Lower lobe of right lung (tissue), 2 donors: ENCODE measurements around the gene LEMD1. TPM values are rescaled to one million over a fixed set of nuclear protein-coding genes. Genes with fewer than 3 reads are reported as not detected.
A peak's percentile ranks its signal among the peaks of the same experiment; 100 is the strongest.
"Not testable (repeated sequence)": the region's sequence is repeated elsewhere in the genome, so short reads cannot be mapped to it uniquely, and the experiment has no call there.

ENCODE experiments used
- ATAC-seq, 2 donors: fragments of 200-7000 bp; cut with Tn5 transposase; one replicate each; pipeline ENCODE4 v1.9.1; 2020 to 2022; ENCODE audit warnings: mild to moderate bottlenecking in 2 of 2, moderate library complexity in 2 of 2
- DNase-seq: peaks from one replicate; pipeline ENCODE4 v3.0.0-alpha.2; 2020
- H3K27ac ChIP-seq: fragments of 200-600 bp; one replicate; pipeline ENCODE4 v1.8.0; 2022
- H3K27me3 ChIP-seq: fragments of 200-600 bp; one replicate; pipeline ENCODE4 v1.8.0; 2022; ENCODE audit warnings: low read depth
- H3K36me3 ChIP-seq: fragments of 200-600 bp; one replicate; pipeline ENCODE4 v1.8.0; 2022; ENCODE audit warnings: mild to moderate bottlenecking
- H3K4me1 ChIP-seq: fragments of 200-600 bp; one replicate; pipeline ENCODE4 v1.8.0; 2022
- H3K4me3 ChIP-seq: fragments of 200-600 bp; one replicate; pipeline ENCODE4 v1.8.0; 2022; ENCODE audit warnings: mild to moderate bottlenecking
- H3K9me3 ChIP-seq: fragments of 200-600 bp; one replicate; pipeline ENCODE4 v1.8.0; 2022
- intact Hi-C: fragments of 100-400 bp; cut with DNase I; formaldehyde crosslinking; loops from one replicate; pipeline ENCODE4 v1.11.0; 2022
- total RNA-seq: library from RNA; stranded (reverse); fragmentation: NEBNext Ultra II Directional; extraction: Animal tissue kit (Norgen Biotek cat#: 25700); gene quantifications from one replicate; pipeline ENCODE4 v1.2.1, GENCODE V29; 2021
- TF ChIP-seq, protein P1 (sequence below): fragments of 200-600 bp; IDR thresholded peaks from one replicate; pipeline ENCODE4 v1.8.0; 2022; ENCODE audit warnings: antibody characterized with exemption, mild to moderate bottlenecking
- donor health status: DM: no; HTN: yes; CAD: no; lungs with severe emphysema.

Gene LEMD1
- total RNA-seq, 1 donor from 2014 or later, result not detected

DNA sequence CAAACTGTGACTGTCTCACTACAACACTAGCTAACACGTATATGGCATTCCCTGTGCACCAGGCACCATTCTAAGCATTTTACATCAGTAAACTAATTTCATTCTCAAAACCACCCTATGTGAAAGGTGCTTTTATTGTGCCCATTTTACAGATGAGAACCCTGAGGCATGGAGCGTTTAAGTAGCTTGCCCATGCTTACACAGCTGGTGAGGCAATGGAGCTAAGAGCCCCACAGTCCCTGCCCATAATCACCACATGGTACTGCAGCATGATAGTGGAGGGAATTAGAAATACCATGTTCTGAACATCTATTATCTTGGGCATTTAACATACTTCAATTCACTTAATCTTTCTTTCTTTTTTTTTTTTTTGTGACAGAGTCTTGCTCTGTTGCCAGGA is 34.0 kb downstream of the LEMD1 start:
- H3K36me3 ChIP-seq, result no peaks in the 10 kb centered on the region
- H3K27me3 ChIP-seq, result peaks cover 13% of the 10 kb centered on the region
- ATAC-seq (no peak), DNase-seq (no peak)
- TF ChIP-seq, protein P1, sequence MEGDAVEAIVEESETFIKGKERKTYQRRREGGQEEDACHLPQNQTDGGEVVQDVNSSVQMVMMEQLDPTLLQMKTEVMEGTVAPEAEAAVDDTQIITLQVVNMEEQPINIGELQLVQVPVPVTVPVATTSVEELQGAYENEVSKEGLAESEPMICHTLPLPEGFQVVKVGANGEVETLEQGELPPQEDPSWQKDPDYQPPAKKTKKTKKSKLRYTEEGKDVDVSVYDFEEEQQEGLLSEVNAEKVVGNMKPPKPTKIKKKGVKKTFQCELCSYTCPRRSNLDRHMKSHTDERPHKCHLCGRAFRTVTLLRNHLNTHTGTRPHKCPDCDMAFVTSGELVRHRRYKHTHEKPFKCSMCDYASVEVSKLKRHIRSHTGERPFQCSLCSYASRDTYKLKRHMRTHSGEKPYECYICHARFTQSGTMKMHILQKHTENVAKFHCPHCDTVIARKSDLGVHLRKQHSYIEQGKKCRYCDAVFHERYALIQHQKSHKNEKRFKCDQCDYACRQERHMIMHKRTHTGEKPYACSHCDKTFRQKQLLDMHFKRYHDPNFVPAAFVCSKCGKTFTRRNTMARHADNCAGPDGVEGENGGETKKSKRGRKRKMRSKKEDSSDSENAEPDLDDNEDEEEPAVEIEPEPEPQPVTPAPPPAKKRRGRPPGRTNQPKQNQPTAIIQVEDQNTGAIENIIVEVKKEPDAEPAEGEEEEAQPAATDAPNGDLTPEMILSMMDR, result no peak
- H3K4me3 ChIP-seq, result no peak overlapping the region
- no peaks in the 10 kb centered on the region for H3K4me1 ChIP-seq
- no peak overlapping the region for H3K27ac ChIP-seq
- no peaks in the 10 kb centered on the region for H3K9me3 ChIP-seq
- intact Hi-C loops, result no loop called here

DNA sequence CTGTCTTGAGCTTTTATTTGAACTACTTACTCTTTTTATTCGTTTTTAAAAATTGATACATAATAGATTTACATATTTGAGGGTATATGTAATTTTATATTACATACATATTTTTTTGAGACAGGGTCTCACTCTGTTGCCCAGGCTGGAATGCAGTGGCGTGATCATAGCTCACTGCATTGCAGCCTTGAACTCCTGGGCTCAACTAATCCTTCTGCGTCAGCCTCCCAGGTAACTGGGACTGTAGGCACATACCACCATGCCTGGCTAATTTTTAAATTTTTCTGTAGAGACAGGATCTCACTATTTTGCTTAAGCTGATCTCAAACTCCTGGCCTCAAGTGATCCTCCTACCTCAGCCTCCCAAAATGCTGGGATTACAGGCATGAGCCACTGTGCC is 38.9 kb downstream of the LEMD1 start:
- H3K27ac ChIP-seq, H3K9me3 ChIP-seq, H3K36me3 ChIP-seq, H3K4me1 ChIP-seq, DNase-seq, H3K4me3 ChIP-seq, intact Hi-C loops: not testable (repeated sequence)
- peaks cover 10% of the 10 kb centered on the region for H3K27me3 ChIP-seq
- ATAC-seq, result peak in 1 of 2 donors; percentile 50

- intact Hi-C loops, result no loop called here
- peak; percentile 83 to 93 for ATAC-seq
These were observed 39.3 kb downstream of the LEMD1 start for GRCh38 chr1:205382561-205382960.

DNA sequence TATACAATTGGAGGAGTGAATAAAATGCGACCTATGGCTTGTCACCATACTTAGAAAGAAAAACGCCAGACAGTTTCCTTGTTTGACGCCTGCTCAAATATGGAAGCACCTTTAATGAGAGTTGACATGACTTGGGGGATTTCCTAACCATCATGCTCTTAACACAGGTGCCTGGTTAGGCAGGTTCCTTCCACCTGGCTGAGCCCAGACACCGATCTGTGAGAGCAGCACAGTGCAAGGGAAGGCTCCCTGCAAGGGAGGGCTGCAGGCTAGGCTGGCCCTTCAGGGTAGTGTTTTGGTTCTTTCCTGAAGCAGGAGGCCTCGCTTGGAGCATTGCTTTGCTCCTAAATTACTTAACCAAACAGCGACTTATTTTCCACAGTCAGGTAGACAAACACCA is 40.6 kb downstream of the LEMD1 start:
- Histone ChIP-seq H3K36me3 (no peaks in the 10 kb centered on the region), H3K9me3 (no peaks in the 10 kb centered on the region), H3K27me3 (peaks cover 5% of the 10 kb centered on the region), H3K27ac (no peak overlapping the region), H3K4me3 (no peak overlapping the region), H3K4me1 (no peaks in the 10 kb centered on the region)
- DNase-seq (no peak), ATAC-seq (peak; percentile 58 to 64)
- intact Hi-C loops, result no loop called here
- TF ChIP-seq, protein P1, result no peak

More at GRCh38 chr1:205382561-205382960, 39.3 kb downstream of the LEMD1 start:
- no peak overlapping the region for H3K4me3 ChIP-seq
- TF ChIP-seq, protein P1, result no peak
- no peaks in the 10 kb centered on the region for H3K4me1 ChIP-seq
- no peak for DNase-seq
- H3K27me3 ChIP-seq, result peaks cover 7% of the 10 kb centered on the region
- no peak overlapping the region for H3K27ac ChIP-seq
- no peaks in the 10 kb centered on the region for H3K36me3 ChIP-seq
- H3K9me3 ChIP-seq, result no peaks in the 10 kb centered on the region

DNA sequence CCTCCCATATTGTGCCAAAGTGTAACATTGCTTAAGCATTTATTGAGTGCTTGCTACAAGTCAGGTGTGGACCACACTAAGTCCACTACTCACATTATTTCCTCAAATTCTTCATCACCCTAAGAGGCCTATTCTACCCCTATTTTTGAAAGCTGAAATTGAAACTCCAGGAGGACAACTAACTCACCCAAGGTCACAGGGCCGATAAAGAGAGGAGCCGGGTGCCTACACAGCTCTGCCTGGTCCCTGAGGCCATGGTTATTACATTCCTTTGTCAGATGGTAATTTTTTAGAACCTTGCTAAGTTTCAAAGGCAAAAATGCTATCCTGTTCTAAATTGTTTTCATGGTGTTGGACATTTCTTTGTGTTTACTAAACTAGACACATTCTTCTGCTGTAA is 41.0 kb downstream of the LEMD1 start:
- Histone ChIP-seq H3K27ac (no peak overlapping the region), H3K4me1 (no peaks in the 10 kb centered on the region), H3K9me3 (no peaks in the 10 kb centered on the region), H3K27me3 (peaks cover 5% of the 10 kb centered on the region), H3K4me3 (no peak overlapping the region), H3K36me3 (no peaks in the 10 kb centered on the region)
- TF ChIP-seq, protein P1, result no peak
- DNase-seq (no peak), ATAC-seq (no peak)
- intact Hi-C loops, result no loop called here

GRCh38 chr1:205379056-205379455 is 42.8 kb downstream of the LEMD1 start:
- H3K27ac ChIP-seq, result no peak overlapping the region
- intact Hi-C loops, result no loop called here
- peaks cover 5% of the 10 kb centered on the region for H3K27me3 ChIP-seq
- no peaks in the 10 kb centered on the region for H3K9me3 ChIP-seq
- TF ChIP-seq, protein P1, result no peak
- H3K36me3 ChIP-seq, result no peaks in the 10 kb centered on the region
- DNase-seq (no peak), ATAC-seq (no peak)
- no peak overlapping the region for H3K4me3 ChIP-seq
- peaks cover 9% of the 10 kb centered on the region for H3K4me1 ChIP-seq
